ENCODE data around the gene RAI1. TPM values are rescaled to one million over a fixed set of nuclear protein-coding genes. Genes with fewer than 3 reads are reported as not detected.

RAI1 gene
- total RNA-seq, 1 donor from 2014 or later: 31.1 TPM

DNA sequence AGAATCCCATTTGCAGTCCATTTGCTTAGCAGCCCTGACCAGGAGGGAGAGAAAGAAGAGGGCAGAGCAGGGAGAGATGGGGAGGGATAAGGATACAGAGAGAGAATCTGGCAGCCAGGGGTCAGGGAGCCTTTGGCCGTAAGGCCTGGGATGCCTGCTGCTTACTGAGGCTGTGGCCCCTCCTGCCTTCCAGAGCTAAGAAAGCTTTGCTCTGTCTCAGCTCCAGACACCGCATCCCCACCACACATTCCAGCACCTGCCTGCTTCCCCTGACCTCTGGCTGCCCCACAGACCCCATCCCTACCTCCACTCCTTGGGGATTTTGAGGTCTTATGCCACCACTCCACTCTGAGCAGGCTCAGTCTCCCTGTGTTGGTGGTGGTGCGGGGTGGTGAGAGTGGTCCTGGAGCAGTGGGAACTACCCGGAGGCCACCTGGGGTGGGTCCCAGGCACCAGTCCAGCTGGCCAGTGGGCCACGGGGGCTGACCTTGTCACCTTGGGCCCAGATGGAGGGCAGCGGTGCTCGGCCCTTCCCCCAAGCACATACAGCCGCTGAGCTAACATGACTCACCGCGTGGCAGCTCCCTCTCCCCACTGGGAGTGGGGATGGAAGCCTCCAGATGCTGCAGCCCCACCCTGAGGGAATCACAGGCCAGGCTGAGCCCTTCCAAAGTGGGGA is 58.3 kb downstream of the RAI1 start:
- Histone ChIP-seq H3K9me3 (no peaks in the 10 kb centered on the region), H3K4me1 (peaks cover 61% of the 10 kb centered on the region), H3K4me3 (no peak overlapping the region), H3K27me3 (ENCODE audit: low read depth) (no peaks in the 10 kb centered on the region), H3K27ac (peak overlapping the region; percentile 11), H3K36me3 (no peaks in the 10 kb centered on the region)
- TF ChIP-seq, protein P1, sequence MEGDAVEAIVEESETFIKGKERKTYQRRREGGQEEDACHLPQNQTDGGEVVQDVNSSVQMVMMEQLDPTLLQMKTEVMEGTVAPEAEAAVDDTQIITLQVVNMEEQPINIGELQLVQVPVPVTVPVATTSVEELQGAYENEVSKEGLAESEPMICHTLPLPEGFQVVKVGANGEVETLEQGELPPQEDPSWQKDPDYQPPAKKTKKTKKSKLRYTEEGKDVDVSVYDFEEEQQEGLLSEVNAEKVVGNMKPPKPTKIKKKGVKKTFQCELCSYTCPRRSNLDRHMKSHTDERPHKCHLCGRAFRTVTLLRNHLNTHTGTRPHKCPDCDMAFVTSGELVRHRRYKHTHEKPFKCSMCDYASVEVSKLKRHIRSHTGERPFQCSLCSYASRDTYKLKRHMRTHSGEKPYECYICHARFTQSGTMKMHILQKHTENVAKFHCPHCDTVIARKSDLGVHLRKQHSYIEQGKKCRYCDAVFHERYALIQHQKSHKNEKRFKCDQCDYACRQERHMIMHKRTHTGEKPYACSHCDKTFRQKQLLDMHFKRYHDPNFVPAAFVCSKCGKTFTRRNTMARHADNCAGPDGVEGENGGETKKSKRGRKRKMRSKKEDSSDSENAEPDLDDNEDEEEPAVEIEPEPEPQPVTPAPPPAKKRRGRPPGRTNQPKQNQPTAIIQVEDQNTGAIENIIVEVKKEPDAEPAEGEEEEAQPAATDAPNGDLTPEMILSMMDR (IDR thresholded peaks at IDR 0.05): no peak
- peak; percentile 45 to 66 for ATAC-seq
- intact Hi-C loops (cut with DNase I): no loop called here
- DNase-seq: no peak

GRCh38 chr17:17740615-17741348 is 59.5 kb downstream of the RAI1 start:
- H3K27me3 ChIP-seq (ENCODE audit: low read depth): no peaks in the 10 kb centered on the region
- peak overlapping the region; percentile 6 for H3K27ac ChIP-seq
- no peak for DNase-seq
- H3K36me3 ChIP-seq: no peaks in the 10 kb centered on the region
- peaks cover 61% of the 10 kb centered on the region for H3K4me1 ChIP-seq
- TF ChIP-seq, protein P1 (IDR thresholded peaks at IDR 0.05): no peak
- ATAC-seq: no peak
- intact Hi-C loops (cut with DNase I): no loop called here
- H3K4me3 ChIP-seq: no peak overlapping the region
- H3K9me3 ChIP-seq: no peaks in the 10 kb centered on the region

DNA sequence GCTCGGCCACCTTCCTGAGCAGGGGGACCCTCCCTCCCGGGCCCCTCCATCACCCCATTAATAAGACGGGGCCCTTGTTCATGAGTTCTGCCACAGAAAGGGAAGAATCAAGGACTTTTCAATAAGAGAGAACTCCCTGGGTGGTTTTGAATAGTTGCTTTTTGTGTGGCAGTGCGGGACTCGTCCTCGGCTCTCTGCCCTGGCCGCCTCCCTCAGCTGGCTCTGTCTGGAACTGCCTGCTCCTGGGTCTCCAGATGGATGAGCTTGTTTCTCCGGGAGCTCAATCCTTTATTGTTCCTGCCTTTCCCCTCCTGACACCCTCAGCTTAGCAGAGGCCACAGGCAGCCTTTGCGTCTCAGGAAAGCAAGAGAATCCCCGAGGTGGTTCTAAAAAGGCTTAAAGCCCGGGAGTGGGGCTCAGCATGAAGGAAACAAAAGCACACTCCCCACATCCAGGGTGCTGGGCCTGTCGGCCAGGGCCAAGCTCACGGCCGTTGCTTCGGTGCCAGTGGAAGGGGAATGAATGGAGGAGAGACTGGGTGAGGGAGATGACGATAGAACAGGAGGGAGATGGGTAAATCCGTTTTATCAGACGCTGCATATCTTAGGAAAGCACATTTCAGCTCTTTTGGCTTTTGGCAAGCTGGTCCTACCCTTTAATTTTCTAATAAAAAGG is 60.2 kb downstream of the RAI1 start:
- Histone ChIP-seq H3K27me3 (ENCODE audit: low read depth) (no peaks in the 10 kb centered on the region), H3K4me3 (no peak overlapping the region), H3K9me3 (no peaks in the 10 kb centered on the region), H3K4me1 (peaks cover 61% of the 10 kb centered on the region), H3K36me3 (no peaks in the 10 kb centered on the region), H3K27ac (peak overlapping the region; percentile 6)
- intact Hi-C loops (cut with DNase I): no loop called here
- TF ChIP-seq, protein P1 (IDR thresholded peaks at IDR 0.05): no peak
- DNase-seq (no peak), ATAC-seq (no peak)

GRCh38 chr17:17742133-17742621 is 60.9 kb downstream of the RAI1 start:
- DNase-seq (no peak), ATAC-seq (no peak)
- Histone ChIP-seq H3K27ac (peak overlapping the region; percentile 6), H3K9me3 (no peaks in the 10 kb centered on the region), H3K4me1 (peaks cover 54% of the 10 kb centered on the region), H3K27me3 (ENCODE audit: low read depth) (no peaks in the 10 kb centered on the region), H3K36me3 (no peaks in the 10 kb centered on the region), H3K4me3 (no peak overlapping the region)
- intact Hi-C loops (cut with DNase I): no loop called here
- TF ChIP-seq, protein P1 (IDR thresholded peaks at IDR 0.05): no peak

DNA sequence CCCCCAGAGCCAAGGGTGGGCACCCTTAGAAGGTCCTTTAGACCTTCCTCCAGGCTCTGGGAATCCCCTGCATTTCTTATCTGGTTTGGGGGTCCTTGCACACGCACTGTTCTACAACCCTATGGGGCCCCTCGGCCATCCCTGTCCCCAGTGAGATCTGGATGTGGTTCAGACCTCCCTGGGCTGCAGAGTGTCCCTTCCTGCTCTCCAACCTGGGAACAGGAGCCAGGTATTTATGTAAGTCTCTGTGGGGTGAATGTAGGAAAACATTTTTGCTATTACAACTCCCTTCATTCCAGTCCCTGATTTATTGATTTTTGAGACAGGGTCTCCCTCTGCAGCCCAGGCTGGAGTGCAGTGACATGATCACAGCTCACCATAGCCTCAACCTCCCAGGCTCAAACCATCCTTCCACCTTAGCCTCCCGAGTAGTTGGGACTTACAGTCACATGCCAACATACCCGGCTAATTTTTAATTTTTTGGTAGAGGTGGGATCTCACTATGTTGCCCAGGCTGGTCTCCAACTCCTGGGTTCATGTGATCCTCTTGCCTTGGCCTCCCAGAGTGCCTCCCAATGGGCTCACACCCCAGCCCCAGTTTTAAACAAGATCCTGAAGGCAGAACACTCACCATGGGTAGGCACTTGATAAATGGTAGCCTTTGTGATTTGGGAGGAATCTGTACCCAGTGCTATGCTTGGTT is 61.6 kb downstream of the RAI1 start:
- H3K27ac ChIP-seq: no peak overlapping the region
- no peak overlapping the region for H3K4me3 ChIP-seq
- no peak for ATAC-seq
- H3K36me3 ChIP-seq: no peaks in the 10 kb centered on the region
- no peak for DNase-seq
- intact Hi-C loops (cut with DNase I): no loop called here
- H3K4me1 ChIP-seq: peaks cover 47% of the 10 kb centered on the region
- no peaks in the 10 kb centered on the region for H3K9me3 ChIP-seq
- TF ChIP-seq, protein P1 (IDR thresholded peaks at IDR 0.05): no peak
- H3K27me3 ChIP-seq (ENCODE audit: low read depth): no peaks in the 10 kb centered on the region
